CD1c-positive myeloid dendritic cell (primary cell): ENCODE results near the gene AZU1.

Experiments
- DNase-seq: peaks from one replicate; pipeline ENCODE4 v3.0.0-alpha.2; 2016; ENCODE audit errors: extremely low spot score

AZU1 gene

DNA sequence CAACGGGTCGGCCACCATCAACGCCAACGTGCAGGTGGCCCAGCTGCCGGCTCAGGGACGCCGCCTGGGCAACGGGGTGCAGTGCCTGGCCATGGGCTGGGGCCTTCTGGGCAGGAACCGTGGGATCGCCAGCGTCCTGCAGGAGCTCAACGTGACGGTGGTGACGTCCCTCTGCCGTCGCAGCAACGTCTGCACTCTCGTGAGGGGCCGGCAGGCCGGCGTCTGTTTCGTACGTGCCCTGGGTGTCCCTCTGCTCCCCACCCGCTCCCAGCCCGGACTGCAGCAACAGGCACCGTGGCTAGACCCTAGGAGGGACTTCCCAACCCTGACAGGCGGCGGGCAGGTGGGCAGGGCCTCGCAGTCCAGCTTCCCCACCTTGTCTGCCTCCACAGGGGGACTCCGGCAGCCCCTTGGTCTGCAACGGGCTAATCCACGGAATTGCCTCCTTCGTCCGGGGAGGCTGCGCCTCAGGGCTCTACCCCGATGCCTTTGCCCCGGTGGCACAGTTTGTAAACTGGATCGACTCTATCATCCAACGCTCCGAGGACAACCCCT, 28.0 kb downstream of the AZU1 start:
- DNase-seq = no peak

DNA sequence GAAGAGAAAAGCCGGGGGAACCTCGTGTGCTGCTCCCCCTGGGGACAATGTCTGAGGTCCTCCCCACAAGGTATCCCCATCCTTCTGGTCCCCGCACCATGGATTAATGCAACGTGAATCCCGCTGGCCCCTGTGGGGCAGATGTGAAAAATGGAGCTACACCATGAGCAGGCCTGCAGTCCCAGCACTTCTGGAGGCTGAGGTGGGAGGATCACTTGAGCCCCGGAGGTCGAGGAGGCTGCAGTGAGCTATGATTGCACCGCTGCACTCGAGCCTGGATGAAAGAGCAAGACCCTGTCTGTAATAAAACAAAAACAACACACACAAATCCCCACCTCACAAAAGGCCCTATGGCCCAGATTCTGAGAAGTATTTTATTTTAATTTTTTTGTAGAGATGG, 30.6 kb downstream of the AZU1 start:
- DNase-seq = no peak

- peak; percentile 68 for DNase-seq
Measured at GRCh38 chr19:858868-859843, 31.5 kb downstream of the AZU1 start, which contains the start of gene CFD. CFD (plus strand) TSS chr19:859664; CDS start chr19:859690, 26 bp downstream.

DNA sequence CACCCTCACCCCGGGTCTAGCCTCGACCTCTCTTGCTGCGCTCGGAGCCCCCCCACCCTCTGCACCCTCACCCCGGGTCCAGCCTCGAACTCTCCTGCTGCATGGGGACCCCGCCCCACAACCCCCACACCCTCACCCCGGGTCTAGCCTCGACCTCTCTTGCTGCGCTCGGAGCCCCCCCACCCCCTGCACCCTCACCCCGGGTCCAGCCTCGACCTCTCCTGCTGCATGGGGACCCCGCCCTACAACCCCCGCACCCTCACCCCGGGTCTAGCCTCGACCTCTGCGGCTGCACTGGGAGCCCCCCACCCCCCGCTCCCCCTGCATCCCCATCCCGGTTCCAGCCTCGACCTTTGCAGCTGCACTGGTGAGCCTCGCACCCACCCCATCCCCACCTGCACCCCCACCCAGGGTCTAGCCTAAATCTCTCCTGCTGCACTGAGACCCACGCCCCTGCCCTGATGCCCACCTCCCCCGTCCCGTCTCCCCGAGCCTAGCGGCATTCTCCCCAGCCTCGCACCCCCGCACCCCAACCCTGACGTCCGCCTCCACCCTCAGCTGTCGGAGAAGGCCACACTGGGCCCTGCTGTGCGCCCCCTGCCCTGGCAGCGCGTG, 33.6 kb downstream of the AZU1 start:
- DNase-seq = no peak

- DNase-seq = peak; percentile 81
Measured at GRCh38 chr19:861756-862580, 34.3 kb downstream of the AZU1 start.

DNA sequence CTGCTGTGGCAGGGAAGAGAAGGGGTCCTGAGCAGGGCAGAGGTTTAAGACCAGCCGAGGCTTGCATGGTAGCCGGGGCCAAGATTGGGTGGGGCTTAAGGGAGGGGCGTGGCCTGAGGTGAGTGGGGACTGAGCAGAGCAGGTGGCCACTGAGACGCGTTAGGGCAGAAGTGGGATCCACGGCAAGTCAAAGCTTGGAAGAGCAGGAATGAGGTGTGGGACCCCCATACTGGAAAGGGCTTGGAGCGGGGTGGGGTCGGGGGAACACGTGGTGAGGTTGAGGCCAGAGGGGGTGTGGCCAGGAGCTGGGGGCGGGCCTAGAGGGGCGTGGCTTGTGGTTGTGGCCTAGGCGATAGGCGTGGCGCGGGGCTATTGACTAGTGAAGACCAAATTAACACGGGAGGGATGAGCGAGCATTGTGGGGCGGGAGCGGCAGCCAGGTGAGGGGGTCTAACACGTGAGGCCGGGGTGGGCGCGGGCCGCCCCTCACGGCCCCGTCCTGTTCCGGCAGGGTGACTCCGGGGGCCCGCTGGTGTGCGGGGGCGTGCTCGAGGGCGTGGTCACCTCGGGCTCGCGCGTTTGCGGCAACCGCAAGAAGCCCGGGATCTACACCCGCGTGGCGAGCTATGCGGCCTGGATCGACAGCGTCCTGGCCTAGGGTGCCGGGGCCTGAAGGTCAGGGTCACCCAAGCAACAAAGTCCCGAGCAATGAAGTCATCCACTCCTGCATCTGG, 35.1 kb downstream of the AZU1 start:
- DNase-seq = peak; percentile 73

GRCh38 chr19:863315-863620, 35.6 kb downstream of the AZU1 start:
- peak; percentile 26 for DNase-seq

DNA sequence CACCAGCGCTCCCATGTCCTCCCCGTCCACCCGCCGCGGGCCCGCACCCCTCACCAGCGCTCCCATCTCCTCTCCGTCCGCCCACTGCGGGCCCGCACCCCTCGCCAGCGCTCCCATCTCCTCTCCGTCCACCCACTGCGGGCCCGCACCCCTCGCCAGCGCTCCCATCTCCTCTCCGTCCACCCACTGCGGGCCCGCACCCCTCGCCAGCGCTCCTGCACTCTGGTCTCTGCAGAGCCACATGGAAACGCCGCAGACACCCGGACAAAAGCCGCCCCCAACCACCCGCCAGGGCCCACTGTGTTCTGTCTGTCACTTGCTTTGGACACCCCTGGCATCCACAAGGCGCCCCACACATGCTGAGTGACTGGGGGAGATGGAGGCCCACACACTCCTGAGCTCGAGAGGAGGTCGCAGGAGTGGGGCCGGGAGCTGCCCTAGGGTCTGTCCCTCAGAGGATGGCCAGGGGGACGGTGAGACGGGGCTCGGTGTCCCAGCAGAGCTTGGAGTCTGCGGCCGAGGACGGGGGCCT, 39.2 kb downstream of the AZU1 start:
- DNase-seq = no peak

DNA sequence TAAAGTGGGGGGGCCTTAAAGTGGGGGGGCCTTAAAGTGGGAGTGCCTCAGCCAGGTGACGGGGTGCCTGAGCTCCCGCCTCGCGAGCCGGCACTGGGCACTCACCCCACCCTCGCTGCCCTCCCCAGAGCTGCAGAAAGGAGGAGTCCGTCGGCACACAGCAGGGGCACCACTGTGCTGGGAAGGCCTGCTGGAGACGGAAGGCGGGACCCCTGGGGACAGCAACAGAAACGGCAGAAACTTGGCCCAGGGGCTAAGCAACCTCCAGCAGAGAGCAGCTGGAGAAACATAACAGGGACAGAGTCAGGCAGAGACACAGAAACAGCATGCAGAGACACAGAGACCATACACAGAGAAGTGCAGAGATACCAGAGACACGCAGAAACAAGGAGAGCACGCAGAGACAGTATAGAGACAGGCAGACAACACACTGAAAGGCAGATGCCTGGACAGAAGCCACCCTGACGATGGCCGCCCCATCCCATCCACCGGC, 39.7 kb downstream of the AZU1 start:
- no peak for DNase-seq

- DNase-seq = no peak
Measured at GRCh38 chr19:867855-868457, 40.3 kb downstream of the AZU1 start.

- no peak for DNase-seq
Measured at GRCh38 chr19:868458-869244, 41.0 kb downstream of the AZU1 start.

DNA sequence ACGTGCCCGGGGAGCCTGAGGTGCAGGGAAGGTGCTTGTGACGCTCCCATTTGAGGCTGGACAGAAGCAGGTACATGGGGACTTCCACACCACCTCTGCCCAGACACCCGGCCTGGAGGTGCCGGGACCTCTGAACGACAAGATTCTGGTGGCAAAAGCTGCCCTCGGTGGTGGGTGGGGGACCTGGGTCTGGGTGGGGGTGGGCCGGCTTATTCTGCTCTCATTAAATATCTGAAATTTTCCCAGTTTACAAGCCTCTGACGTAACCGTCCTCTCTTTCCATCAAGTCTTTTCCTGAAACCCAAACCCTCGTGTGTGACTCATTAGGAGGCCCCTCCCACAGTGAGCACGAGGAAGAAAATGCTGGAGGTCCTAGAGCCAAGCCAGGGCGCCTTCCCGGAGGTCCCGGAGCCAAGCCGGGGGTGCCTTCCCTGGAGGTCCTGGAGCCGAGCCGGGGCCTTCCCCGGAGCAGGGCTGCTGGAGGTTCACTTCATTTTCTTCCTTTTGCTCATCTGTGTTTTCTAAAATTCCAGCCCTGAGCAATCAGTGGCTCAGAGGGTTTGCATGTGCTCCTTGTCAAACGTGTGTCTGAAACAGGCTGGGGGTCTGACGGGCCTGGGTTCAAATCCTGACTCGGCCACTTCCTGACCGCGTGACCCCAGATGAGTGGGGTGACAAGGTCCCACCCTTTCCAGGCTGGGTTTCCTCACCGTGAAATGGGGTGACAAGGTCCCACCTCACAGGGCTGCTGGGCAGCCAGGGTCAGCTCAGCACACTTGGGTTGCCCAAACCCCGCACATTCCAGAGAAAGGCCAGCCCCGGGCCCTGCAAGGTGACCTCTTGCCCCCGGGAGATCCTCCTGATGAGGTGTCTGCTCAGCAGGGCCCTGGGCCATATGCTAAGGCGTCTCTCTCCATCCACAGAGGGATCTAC, 41.9 kb downstream of the AZU1 start:
- no peak for DNase-seq

DNA sequence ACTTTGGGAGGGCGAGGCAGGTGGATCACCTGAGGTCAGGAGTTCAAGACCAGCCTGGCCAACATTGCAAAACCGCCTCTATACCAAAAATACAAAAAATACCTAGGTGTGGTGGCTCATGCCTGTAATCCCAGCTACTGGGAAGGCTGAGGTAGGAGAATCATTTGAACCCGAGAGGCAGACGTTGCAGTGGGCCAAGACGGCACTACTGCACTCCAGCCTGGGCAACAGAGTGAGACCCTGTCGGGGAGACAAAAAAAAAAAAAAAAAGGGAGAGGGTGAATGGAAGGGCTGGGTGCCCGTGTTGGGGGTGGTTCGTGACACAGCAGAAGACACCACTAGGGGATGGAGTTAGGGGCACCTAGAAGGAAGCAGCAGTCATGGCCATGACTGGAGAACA, 42.7 kb downstream of the AZU1 start:
- DNase-seq = no peak

DNA sequence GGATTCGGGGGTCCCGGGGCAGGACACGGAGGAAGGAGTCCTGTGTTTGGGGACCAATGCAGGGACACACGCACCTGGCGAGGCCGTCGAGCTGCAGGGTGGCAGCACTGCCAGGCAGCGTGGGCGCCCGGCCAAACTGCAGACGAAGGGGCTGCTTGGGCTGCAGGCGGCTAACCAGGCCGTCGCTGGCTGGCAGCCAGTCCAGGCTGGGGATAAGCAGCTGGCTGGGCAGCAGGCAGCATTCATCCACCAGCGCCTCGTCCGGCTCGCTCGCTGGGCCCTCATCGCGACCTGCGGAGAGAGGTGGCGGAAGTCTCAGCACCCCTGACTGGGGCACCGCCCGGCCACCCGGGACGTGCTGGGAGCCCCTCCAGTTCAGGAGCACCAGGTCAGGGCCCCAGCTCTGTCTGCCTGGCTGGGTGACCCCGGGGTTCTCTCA, 43.3 kb downstream of the AZU1 start:
- no peak for DNase-seq

GRCh38 chr19:871446-872265, 44.0 kb downstream of the AZU1 start:
- DNase-seq = no peak

- peak; percentile 76 for DNase-seq
Measured at GRCh38 chr19:872266-872951, 44.8 kb downstream of the AZU1 start.

- DNase-seq = peak; percentile 68
Measured at GRCh38 chr19:873084-873483, 45.4 kb downstream of the AZU1 start.
